ENCODE measurements around the gene HEYL. TPM values are rescaled to one million over a fixed set of nuclear protein-coding genes. Genes with fewer than 3 reads are reported as not detected.
"Not testable (repeated sequence)": the region's sequence is repeated elsewhere in the genome, so short reads cannot be mapped to it uniquely, and the experiment has no call there.

HEYL gene
- total RNA-seq, 1 experiment from 2014 or later: 52.6 TPM

DNA sequence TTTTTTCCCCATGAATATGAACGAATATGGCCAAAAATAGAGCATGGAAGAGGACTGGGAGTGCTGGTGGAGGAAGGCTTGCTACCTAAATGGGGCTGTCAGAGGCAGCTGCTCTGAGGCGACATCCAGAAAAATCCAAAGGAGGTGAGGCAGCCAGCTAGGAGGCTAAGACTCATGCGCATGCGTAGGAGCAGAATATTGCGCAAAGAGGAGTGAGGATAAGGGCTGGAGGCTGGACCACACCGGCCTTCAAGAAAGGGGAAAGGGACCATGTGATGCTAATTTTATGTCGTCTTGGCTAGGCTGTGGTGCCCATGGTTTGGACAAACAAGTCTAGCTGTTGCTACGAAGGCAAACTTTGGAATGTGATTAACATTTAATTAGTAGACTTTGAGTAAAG is 30.5 kb downstream of the HEYL start:
- no peak for DNase-seq (ENCODE audit: low read depth)

DNA sequence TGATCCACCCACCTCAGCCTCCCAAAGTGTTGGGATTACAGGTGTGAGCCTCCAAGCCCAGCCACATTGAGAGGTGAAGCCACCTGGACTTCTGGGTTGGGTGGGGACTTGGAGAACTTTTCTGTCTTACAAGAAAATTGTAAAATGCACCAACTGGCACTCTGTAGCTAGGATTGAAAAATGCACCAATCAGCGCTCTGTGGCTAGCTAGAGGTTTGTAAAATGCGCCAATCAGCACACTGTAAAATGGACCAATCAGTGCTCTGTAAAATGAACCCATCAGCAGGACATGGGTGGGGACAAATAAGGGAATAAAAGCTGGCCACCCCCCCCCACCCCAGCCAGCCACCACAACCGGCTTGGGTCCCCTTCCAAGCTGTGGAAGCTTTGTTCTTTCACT is 35.8 kb downstream of the HEYL start:
- not testable (repeated sequence) for DNase-seq (ENCODE audit: low read depth)

- DNase-seq (ENCODE audit: low read depth): not testable (repeated sequence)
Measured at GRCh38 chr1:39601667-39602255, 37.7 kb downstream of the HEYL start.

DNA sequence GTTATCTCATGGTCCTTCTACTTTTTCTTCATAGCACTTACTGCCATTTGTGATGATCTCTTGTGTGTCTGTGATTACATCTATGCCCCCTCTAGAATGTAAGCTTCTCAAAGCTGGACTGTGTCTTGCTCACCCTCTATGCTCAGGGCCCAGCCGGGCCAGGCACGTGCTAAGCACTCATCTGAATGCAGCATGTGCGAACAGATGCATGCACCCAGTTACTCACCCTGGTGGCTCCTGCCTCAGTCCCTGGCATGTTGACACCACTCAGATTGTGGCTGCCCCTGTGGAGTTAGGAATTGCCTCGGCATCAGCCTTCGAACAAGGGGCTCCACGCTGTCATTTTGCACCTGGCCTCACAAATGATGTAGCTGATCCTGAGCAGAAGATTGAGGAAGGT is 43.3 kb downstream of the HEYL start:
- no peak for DNase-seq (ENCODE audit: low read depth)

DNA sequence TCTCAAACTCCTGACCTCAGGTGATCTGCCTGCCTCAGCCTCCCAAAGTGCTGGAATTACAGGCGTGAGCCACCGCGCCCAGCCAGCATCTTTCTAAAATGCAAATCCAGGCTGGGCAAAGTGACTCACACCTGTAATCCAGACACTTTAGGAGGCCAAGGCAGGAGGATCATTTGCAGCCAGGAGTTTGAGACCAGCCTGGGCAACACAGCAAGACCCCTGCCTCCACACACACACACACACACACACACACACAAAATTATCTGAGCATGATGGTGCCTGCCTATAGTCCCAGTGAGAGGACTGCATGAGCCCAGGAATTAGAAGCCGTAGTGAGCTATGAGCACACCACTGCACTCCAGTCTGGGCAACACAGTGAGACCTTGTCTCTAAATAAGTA is 46.1 kb downstream of the HEYL start:
- no peak for DNase-seq (ENCODE audit: low read depth)

- no peak for DNase-seq (ENCODE audit: low read depth)
Measured at GRCh38 chr1:39592069-39592468, 47.4 kb downstream of the HEYL start.

DNA sequence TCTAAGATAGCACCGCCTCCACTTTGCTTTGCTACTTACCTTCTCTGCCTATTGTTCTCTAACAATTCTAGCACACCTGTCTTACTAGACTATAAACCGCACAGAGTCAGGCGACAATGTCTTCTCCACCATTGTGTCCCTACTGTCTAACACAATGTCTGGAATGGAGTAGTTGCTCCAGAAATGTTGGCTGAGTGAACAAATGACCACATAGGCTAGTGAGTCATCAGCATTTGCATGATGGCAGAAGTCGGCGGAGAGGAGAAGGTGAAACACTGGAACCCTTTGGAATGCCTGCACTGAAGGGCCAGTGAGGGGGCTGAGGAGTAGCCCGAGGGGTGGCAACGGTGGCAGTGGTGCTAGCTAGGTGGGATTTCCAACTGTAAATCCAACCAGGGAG is 48.9 kb downstream of the HEYL start:
- peak; percentile 17 for DNase-seq (ENCODE audit: low read depth)

GRCh38 chr1:39585933-39586332 is 53.5 kb downstream of the HEYL start:
- DNase-seq (ENCODE audit: low read depth): no peak

GRCh38 chr1:39576016-39576657 is 63.3 kb downstream of the HEYL start:
- DNase-seq (ENCODE audit: low read depth): peak; percentile 18

DNA sequence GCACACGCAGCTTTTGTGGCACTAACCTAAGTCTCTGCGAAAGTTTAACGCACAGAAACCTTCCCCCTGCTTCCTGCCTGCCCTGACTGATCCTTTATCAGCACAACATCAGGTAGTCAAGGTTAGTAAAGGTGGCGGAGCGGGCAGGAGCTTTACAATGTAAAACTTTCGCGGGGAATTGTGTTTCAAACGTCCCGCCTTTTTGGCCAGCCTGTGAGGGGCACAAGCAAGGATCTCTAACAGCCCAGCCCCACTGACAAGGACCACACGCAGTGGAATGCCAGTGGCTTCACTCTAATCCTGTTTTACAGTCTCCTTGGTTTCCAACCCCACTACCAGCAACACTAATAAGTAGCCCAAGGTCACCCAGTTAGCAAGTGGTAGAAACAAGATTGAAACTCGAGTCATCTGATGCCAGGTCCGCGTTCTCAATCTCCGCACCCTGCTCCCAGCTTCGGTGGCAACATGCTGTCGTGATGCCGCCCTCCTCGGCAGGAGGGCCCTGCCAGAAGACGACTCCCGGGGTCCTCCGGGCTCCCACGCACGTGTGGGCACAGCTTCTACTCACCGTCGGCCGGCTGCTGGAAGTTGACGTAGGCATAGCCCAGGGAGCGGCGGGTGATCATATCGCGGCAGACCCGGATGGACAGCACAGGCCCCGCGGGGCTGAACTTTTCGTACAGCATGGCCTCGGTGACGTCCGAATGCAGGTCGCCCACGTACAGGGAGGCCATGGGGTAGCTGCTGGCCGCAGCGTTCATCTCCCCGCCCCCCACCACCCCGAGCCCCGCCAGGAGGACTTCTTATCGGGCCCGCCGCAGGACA is 64.0 kb downstream of the HEYL start:
- DNase-seq (ENCODE audit: low read depth): peak; percentile 49

GRCh38 chr1:39574646-39575045 is 64.8 kb downstream of the HEYL start:
- DNase-seq (ENCODE audit: low read depth): peak; percentile 45

Other genes starting within 250 kb of the HEYL start
- not detected in 2 replicates for gene BMP8A, start 148.0 kb downstream of the HEYL start, total RNA-seq (2014; rRNA removed)
- 170 and 199 TPM in 2 replicates for gene PABPC4, start 62.9 kb downstream of the HEYL start, total RNA-seq (2014; rRNA removed)
- gene NT5C1A, start 32.5 kb upstream of the HEYL start, total RNA-seq (2014; rRNA removed): not detected in 2 replicates
- 1.6 and 3.1 TPM in 2 replicates for gene HPCAL4, start 51.8 kb upstream of the HEYL start, total RNA-seq (2014; rRNA removed)
- gene PPIE, start 99.2 kb upstream of the HEYL start, total RNA-seq (2014; rRNA removed): 34.3 and 40.6 TPM in 2 replicates
- 0.58 and 0.69 TPM in 2 replicates for gene OXCT2, start 131.7 kb upstream of the HEYL start, total RNA-seq (2014; rRNA removed)
- gene BMP8B, start 149.2 kb upstream of the HEYL start, total RNA-seq (2014; rRNA removed): 0.58 and 1.2 TPM in 2 replicates
- gene TRIT1, start 243.9 kb upstream of the HEYL start, total RNA-seq (2014; rRNA removed): 23.9 and 25.6 TPM in 2 replicates

All from LHCN-M2 (cell line).